HFFc6 (cell line): ENCODE measurements around the gene TLR7. TPM values are rescaled to one million over a fixed set of nuclear protein-coding genes. Genes with fewer than 3 reads are reported as not detected.

Experiments
- total RNA-seq, 6 experiments: library from RNA; stranded (reverse); fragmentation: NEBNext Ultra II Directional; extraction: Animal tissue kit (Norgen Biotek cat#: 25700); gene quantifications; 2 replicates in 1 of 6; 3 replicates in 5 of 6; pipeline ENCODE4 v1.2.3, GENCODE V29; 2021

Gene TLR7
- total RNA-seq, 6 experiments from 2014 or later, result not detected

Other genes starting within 250 kb of the TLR7 start
- 10 to 100 TPM; 22.2 to 36.9 (median 30.3) TPM for gene PRPS2, start 75.7 kb upstream of the TLR7 start, total RNA-seq
- not detected for gene TLR8, start 39.5 kb downstream of the TLR7 start, total RNA-seq
- gene TMSB4X, start 108.0 kb downstream of the TLR7 start, total RNA-seq, result 1,000 to 10,000 TPM; 2,364 to 3,067 (median 2,845) TPM
- gene FAM9C, start 177.5 kb downstream of the TLR7 start, total RNA-seq, result not detected